Endodermal cell (in vitro differentiated cells): ENCODE measurements around the gene PTCHD4. TPM values are rescaled to one million over a fixed set of nuclear protein-coding genes. Genes with fewer than 3 reads are reported as not detected.

ENCODE experiments used
- DNase-seq: peaks from one replicate; pipeline ENCODE4 v3.0.0-alpha.2; 2017
- H3K27ac ChIP-seq: 2 replicates; pipeline ENCODE4 v1.5.1; 2013; ENCODE audit warnings: mild to moderate bottlenecking, low read depth, low read length, moderate library complexity
- H3K27me3 ChIP-seq: 2 replicates; pipeline ENCODE4 v1.6.1; 2013; ENCODE audit warnings: mild to moderate bottlenecking, low read length, moderate library complexity; ENCODE audit not compliant: insufficient read depth, control insufficient read depth, poor library complexity, severe bottlenecking
- H3K36me3 ChIP-seq: 2 replicates; pipeline ENCODE4 v1.7.0; 2013; ENCODE audit warnings: mild to moderate bottlenecking, low read length, moderate library complexity; ENCODE audit not compliant: control insufficient read depth, insufficient read depth
- H3K4me1 ChIP-seq: one replicate; pipeline ENCODE4 v1.7.0; 2013; ENCODE audit warnings: low read length; ENCODE audit not compliant: control insufficient read depth, insufficient read depth
- H3K4me3 ChIP-seq: 2 replicates; pipeline ENCODE4 v1.5.1; 2013; ENCODE audit warnings: mild to moderate bottlenecking, low read length, moderate library complexity
- H3K9ac ChIP-seq: 2 replicates; pipeline ENCODE4 v1.6.1; 2013; ENCODE audit warnings: mild to moderate bottlenecking, low read length, moderate library complexity; ENCODE audit not compliant: poor library complexity, severe bottlenecking; ENCODE audit errors: extremely low read depth
- H3K9me3 ChIP-seq: 2 replicates; pipeline ENCODE4 v1.6.1; 2013; ENCODE audit warnings: mild to moderate bottlenecking, low read length, moderate library complexity; ENCODE audit not compliant: control insufficient read depth
- H3K27ac Mint-ChIP-seq: 2 replicates; pipeline ENCODE4 v1.8.0; 2020; ENCODE audit warnings: mixed read lengths
- H3K27me3 Mint-ChIP-seq: 2 replicates; pipeline ENCODE4 v1.8.0; 2021; ENCODE audit warnings: mild to moderate bottlenecking, mixed read lengths; ENCODE audit not compliant: insufficient read depth
- H3K36me3 Mint-ChIP-seq: 2 replicates; pipeline ENCODE4 v1.8.0; 2020; ENCODE audit warnings: low read depth, mixed read lengths
- H3K4me1 Mint-ChIP-seq: 2 replicates; pipeline ENCODE4 v1.8.0; 2020; ENCODE audit warnings: mixed read lengths
- H3K4me3 Mint-ChIP-seq: 2 replicates; pipeline ENCODE4 v1.8.0; 2020; ENCODE audit warnings: mild to moderate bottlenecking, moderate library complexity, mixed read lengths
- H3K9me3 Mint-ChIP-seq: 2 replicates; pipeline ENCODE4 v1.8.0; 2020; ENCODE audit warnings: mild to moderate bottlenecking, mixed read lengths
- WGBS, 2 experiments: methylation state at CpG; one replicate each; pipeline versions ENCODE4 v1.1.5 to v1.1.7; 2013; ENCODE audit warnings: missing lambda C conversion rate in 2 of 2, mixed read lengths in 1 of 2; ENCODE audit not compliant: insufficient coverage in 1 of 2, insufficient read length in 1 of 2; 5-methylcytosine and 5-hydroxymethylcytosine counted together
- total RNA-seq, 2 donors: library from RNA; stranded (reverse); fragmentation: NEBNext Ultra II Directional in 1 of 2; extraction: Animal tissue kit (Norgen Biotek cat#: 25700) in 1 of 2; gene quantifications; 2 replicates in 1 of 2; 3 replicates in 1 of 2; pipeline ENCODE4 v1.2.1, GENCODE V29; 2021
- TF ChIP-seq, protein P1 (sequence below): fragments of 200-600 bp; sonication (generic); conservative IDR thresholded peaks from 2 replicates; pipeline ENCODE4 v1.5.0; 2021; ENCODE audit warnings: antibody characterized with exemption, mild to moderate bottlenecking

The PTCHD4 gene
- total RNA-seq, 2 donors from 2014 or later, result 0.11 to 0.42 TPM

DNA sequence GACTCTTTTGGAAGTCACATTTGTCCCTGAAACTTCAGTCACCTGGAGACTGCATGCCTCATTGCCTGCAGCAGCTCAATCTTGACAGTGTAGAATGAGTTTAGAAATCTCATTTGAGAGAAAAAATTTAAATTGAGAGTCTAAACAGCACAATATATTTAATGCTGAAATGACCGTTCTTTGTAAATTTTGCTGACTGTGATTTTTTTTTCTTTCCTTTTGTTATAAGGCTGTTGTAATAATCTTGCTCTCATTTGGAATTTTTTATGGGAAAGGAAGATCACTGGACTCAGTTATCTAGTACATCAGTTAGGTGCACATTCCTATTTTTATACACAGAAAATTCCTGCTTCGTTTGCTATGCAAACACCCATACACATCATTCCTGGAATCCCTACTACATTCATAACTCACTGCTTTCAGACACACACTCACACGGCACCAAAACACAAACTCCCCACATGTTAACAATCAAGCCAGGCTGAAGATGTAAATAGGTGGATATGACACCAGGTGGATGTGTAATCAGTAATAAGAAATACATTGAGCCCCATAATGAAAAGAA lies 43.8 kb downstream of the PTCHD4 start:
- WGBS, 2 experiments, result 91 to 100% methylated on average over 1 to 3 of the region's 3 CpGs
- H3K27me3 ChIP-seq, result peaks cover 46% of the 10 kb centered on the region
- H3K9ac ChIP-seq, result no peak overlapping the region
- H3K27ac Mint-ChIP-seq, result no peak overlapping the region
- peaks cover 5% of the 10 kb centered on the region for H3K4me1 Mint-ChIP-seq
- no peak for DNase-seq
- no peak overlapping the region for H3K4me3 Mint-ChIP-seq
- H3K27ac ChIP-seq, result no peak overlapping the region
- H3K4me1 ChIP-seq, result no peaks in the 10 kb centered on the region
- TF ChIP-seq, protein P1, sequence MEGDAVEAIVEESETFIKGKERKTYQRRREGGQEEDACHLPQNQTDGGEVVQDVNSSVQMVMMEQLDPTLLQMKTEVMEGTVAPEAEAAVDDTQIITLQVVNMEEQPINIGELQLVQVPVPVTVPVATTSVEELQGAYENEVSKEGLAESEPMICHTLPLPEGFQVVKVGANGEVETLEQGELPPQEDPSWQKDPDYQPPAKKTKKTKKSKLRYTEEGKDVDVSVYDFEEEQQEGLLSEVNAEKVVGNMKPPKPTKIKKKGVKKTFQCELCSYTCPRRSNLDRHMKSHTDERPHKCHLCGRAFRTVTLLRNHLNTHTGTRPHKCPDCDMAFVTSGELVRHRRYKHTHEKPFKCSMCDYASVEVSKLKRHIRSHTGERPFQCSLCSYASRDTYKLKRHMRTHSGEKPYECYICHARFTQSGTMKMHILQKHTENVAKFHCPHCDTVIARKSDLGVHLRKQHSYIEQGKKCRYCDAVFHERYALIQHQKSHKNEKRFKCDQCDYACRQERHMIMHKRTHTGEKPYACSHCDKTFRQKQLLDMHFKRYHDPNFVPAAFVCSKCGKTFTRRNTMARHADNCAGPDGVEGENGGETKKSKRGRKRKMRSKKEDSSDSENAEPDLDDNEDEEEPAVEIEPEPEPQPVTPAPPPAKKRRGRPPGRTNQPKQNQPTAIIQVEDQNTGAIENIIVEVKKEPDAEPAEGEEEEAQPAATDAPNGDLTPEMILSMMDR, result no peak
- H3K36me3 Mint-ChIP-seq, result no peaks in the 10 kb centered on the region
- no peaks in the 10 kb centered on the region for H3K9me3 ChIP-seq
- no peaks in the 10 kb centered on the region for H3K36me3 ChIP-seq
- peaks cover 56% of the 10 kb centered on the region for H3K27me3 Mint-ChIP-seq
- H3K4me3 ChIP-seq, result no peak overlapping the region
- no peaks in the 10 kb centered on the region for H3K9me3 Mint-ChIP-seq

DNA sequence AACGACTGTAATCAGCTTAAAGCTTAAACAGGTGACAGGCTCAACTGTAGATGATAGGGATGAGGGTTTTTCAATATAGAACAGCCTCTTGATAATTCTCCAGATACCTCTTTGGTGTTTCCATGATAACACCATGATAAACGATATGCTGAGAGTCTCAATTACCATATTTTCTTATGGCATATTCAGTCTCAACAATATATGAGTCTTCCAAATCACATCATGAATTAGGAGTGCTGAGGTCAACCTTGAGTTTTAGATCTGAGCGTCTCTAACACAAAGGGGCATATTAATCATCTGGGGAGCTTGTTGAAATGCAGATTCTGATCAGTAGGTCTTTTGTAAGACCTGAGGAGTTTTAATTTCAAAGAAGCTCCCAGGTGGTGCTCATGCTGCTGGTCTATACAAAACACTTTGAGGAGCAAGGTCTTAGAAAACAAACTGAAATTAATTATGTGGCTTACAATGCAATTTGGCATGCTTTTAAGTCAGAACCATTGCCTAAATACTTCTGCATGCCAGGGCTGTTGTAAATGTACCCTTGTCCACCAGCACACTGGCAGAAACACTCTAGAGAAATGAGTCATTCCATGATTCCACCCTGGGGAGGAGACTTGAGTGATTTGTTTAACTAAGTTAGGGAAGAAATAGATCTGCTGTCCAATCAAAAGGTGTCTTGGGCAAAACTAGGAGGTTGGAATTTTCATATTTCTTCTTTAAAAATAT lies 49.6 kb downstream of the PTCHD4 start:
- no peak for DNase-seq
- Histone ChIP-seq H3K36me3 (no peaks in the 10 kb centered on the region), H3K4me3 (no peak overlapping the region), H3K27me3 (peaks cover 4% of the 10 kb centered on the region), H3K9me3 (no peaks in the 10 kb centered on the region), H3K27ac (no peak overlapping the region), H3K9ac (no peak overlapping the region), H3K4me1 (no peaks in the 10 kb centered on the region)
- Mint-ChIP-seq H3K27me3 (peaks cover 5% of the 10 kb centered on the region), H3K36me3 (no peaks in the 10 kb centered on the region), H3K4me1 (no peaks in the 10 kb centered on the region), H3K9me3 (no peaks in the 10 kb centered on the region), H3K4me3 (no peak overlapping the region), H3K27ac (no peak overlapping the region)
- TF ChIP-seq, protein P1, result no peak
- whole genome bisulfite sequencing, 2 experiments, result 63 to 74% methylated on average over 1 to 3 of the region's 3 CpGs
